ENCODE results near the gene KDM3A.
A peak's percentile ranks its signal among the peaks of the same experiment; 100 is the strongest.

Gene KDM3A

GRCh38 chr2:86439879-86440630, 1.1 kb upstream of the KDM3A start:
- no peak for TF ChIP-seq CTCF (conservative IDR thresholded peaks at IDR 0.05; ENCODE audit: low read depth)
- peak overlapping the region; percentile 98 for H3K27ac ChIP-seq
- ChIA-PET POLR2A (ENCODE audit: low non-redundant PET) (no interaction called here), CTCF (no interaction called here)
- no peak for DNase-seq (ENCODE audit: low spot score)

- DNase-seq (ENCODE audit: low spot score): no peak
- H3K27ac ChIP-seq: peak overlapping the region; percentile 98
- ChIA-PET POLR2A (ENCODE audit: low non-redundant PET) (interaction anchor here (0.6 kb wide), 1 partner anchor 268 kb away, joined by 3 read pairs; no protein-coding TSS in a partner anchor), CTCF (interaction anchor here (0.6 to 1.8 kb wide), 3 partner anchors 43 to 304 kb away, joined by 3 to 8 read pairs (median 3); no protein-coding TSS in a partner anchor)
- no peak for TF ChIP-seq CTCF (conservative IDR thresholded peaks at IDR 0.05; ENCODE audit: low read depth)
Measured at GRCh38 chr2:86441392-86441881, 266 bp downstream of the KDM3A start.

GRCh38 chr2:86441882-86442641, 891 bp downstream of the KDM3A start:
- peak; percentile 26 for DNase-seq (ENCODE audit: low spot score)
- POLR2A ChIA-PET (ENCODE audit: low non-redundant PET): interaction anchor here (0.6 kb wide), 1 partner anchor 269 kb away, joined by 3 read pairs; no protein-coding TSS in a partner anchor
- TF ChIP-seq CTCF (conservative IDR thresholded peaks at IDR 0.05; ENCODE audit: low read depth): no peak
- CTCF ChIA-PET: interaction anchor here (0.8 to 1.8 kb wide), 2 partner anchors 44 to 46 kb away, joined by 3 to 8 read pairs; no protein-coding TSS in a partner anchor
- peak overlapping the region; percentile 98 for H3K27ac ChIP-seq

- peak overlapping the region; percentile 98 for H3K27ac ChIP-seq
- ChIA-PET POLR2A (ENCODE audit: low non-redundant PET) (no interaction called here), CTCF (interaction anchor here (1.8 kb wide), 1 partner anchor 46 kb away, joined by 8 read pairs; no protein-coding TSS in a partner anchor)
- DNase-seq (ENCODE audit: low spot score): peak; percentile 89
- TF ChIP-seq CTCF (conservative IDR thresholded peaks at IDR 0.05; ENCODE audit: low read depth): no peak
Measured at GRCh38 chr2:86442642-86443005, 1.5 kb downstream of the KDM3A start.

- H3K27ac ChIP-seq: no peak overlapping the region
- POLR2A ChIA-PET (ENCODE audit: low non-redundant PET): no interaction called here
- DNase-seq (ENCODE audit: low spot score): no peak
- CTCF ChIA-PET: no interaction called here
- TF ChIP-seq CTCF (conservative IDR thresholded peaks at IDR 0.05; ENCODE audit: low read depth): no peak
Measured at GRCh38 chr2:86443631-86444350, 2.6 kb downstream of the KDM3A start.

GRCh38 chr2:86445436-86445835, 4.3 kb downstream of the KDM3A start:
- ChIA-PET POLR2A (ENCODE audit: low non-redundant PET) (no interaction called here), CTCF (no interaction called here)
- DNase-seq (ENCODE audit: low spot score): no peak
- TF ChIP-seq CTCF (conservative IDR thresholded peaks at IDR 0.05; ENCODE audit: low read depth): no peak
- H3K27ac ChIP-seq: no peak overlapping the region

Data from RWPE1 (cell line).